H1 (cell line): ENCODE measurements around the gene GNG7. TPM values are rescaled to one million over a fixed set of nuclear protein-coding genes. Genes with fewer than 3 reads are reported as not detected.

Source experiments
- CTCF ChIA-PET: fragments of 300-600 bp; sonication (Branson Sonifier 250); formaldehyde crosslinking; loops from one replicate; lab custom pipeline; 2021; ENCODE audit not compliant: partially characterized antibody; lab: Charles Lee
- POLR2A ChIA-PET: fragments of 300-600 bp; sonication (Branson Sonifier 250); formaldehyde crosslinking; loops from one replicate; lab custom pipeline; 2021; ENCODE audit warnings: inconsistent platforms; ENCODE audit not compliant: partially characterized antibody; lab: Charles Lee
- DNase-seq, 2 experiments: peaks; one replicate each; pipeline versions ENCODE4 v3.0.0 to v3.0.0-alpha.2; 2010 to 2022; ENCODE audit warnings: low spot score in 2 of 2, low read depth in 1 of 2, mixed read lengths in 1 of 2
- FAIRE-seq: peaks from 2 replicates; lab custom pipeline; 2011; peaks lifted over from hg19 to GRCh38; lab: Jason Lieb, UNC
- H2AFZ ChIP-seq: 2 replicates; pipeline ENCODE4 v1.8.1; 2012; ENCODE audit warnings: low read length, inconsistent platforms
- H2AK5ac ChIP-seq: 2 replicates; pipeline ENCODE4 v1.6.1; 2013; ENCODE audit warnings: low read depth, low read length
- H2BK120ac ChIP-seq: replicated peaks from 2 replicates; pipeline ENCODE3; 2013; ENCODE audit warnings: low read depth, low read length, inconsistent platforms
- H2BK12ac ChIP-seq: 2 replicates; pipeline ENCODE4 v1.6.1; 2013; ENCODE audit warnings: low read depth, low read length
- H2BK15ac ChIP-seq: 2 replicates; pipeline ENCODE4 v1.6.1; 2013; ENCODE audit warnings: low read length
- H2BK20ac ChIP-seq: 2 replicates; pipeline ENCODE4 v1.6.1; 2013; ENCODE audit warnings: low read length
- H2BK5ac ChIP-seq: 2 replicates; pipeline ENCODE4 v1.6.1; 2013; ENCODE audit warnings: low read depth, low read length
- H3K14ac ChIP-seq: 2 replicates; pipeline ENCODE4 v1.6.1; 2013; ENCODE audit warnings: inconsistent platforms; ENCODE audit not compliant: insufficient read length
- H3K18ac ChIP-seq: 2 replicates; pipeline ENCODE4 v1.6.1; 2013; ENCODE audit warnings: low read length; ENCODE audit errors: extremely low read depth
- H3K23ac ChIP-seq: 2 replicates; pipeline ENCODE4 v1.6.1; 2013; ENCODE audit warnings: inconsistent platforms; ENCODE audit not compliant: insufficient read length
- H3K23me2 ChIP-seq: 2 replicates; pipeline ENCODE4 v1.6.1; 2013; ENCODE audit warnings: low read depth, low read length
- H3K27ac ChIP-seq: 2 replicates; pipeline ENCODE4 v1.6.1; 2011; ENCODE audit warnings: low read depth, low read length, inconsistent platforms
- H3K27me3 ChIP-seq, 4 experiments: replicated peaks in 1 of 4; 1 replicate in 1 of 4; 2 replicates in 3 of 4; pipeline versions ENCODE4 v1.6.1 to v1.8.1; 2011 to 2013; ENCODE audit warnings: low read length in 3 of 4, mild to moderate bottlenecking in 3 of 4, inconsistent platforms in 2 of 4, mixed read lengths in 2 of 4, moderate library complexity in 1 of 4; ENCODE audit not compliant: control insufficient read depth in 3 of 4, insufficient read depth in 3 of 4; ENCODE audit errors: extremely low read depth in 1 of 4
- H3K36me3 ChIP-seq, 4 experiments: 2 replicates each; pipeline versions ENCODE4 v1.6.1 to v1.8.1; 2011 to 2013; ENCODE audit warnings: mild to moderate bottlenecking in 4 of 4, low read length in 3 of 4, moderate library complexity in 2 of 4, control low read depth in 1 of 4, inconsistent platforms in 1 of 4; ENCODE audit not compliant: insufficient read depth in 4 of 4, control insufficient read depth in 2 of 4
- H3K4ac ChIP-seq: replicated peaks from 2 replicates; pipeline ENCODE3; 2013; ENCODE audit warnings: low read length, low read depth, mixed read lengths, inconsistent platforms; ENCODE audit not compliant: insufficient read length
- H3K4me1 ChIP-seq, 4 experiments: replicated peaks in 1 of 4; 1 replicate in 1 of 4; 2 replicates in 3 of 4; pipeline versions ENCODE4 v1.6.1 to v1.8.1; 2011 to 2013; ENCODE audit warnings: low read length in 3 of 4, inconsistent platforms in 2 of 4, mixed read lengths in 1 of 4; ENCODE audit not compliant: insufficient read depth in 4 of 4, control insufficient read depth in 3 of 4
- H3K4me2 ChIP-seq, 2 experiments: 2 replicates each; pipeline versions ENCODE4 v1.6.1 to v1.8.1; 2011 to 2013; ENCODE audit warnings: low read depth in 2 of 2, low read length in 2 of 2, control low read depth in 1 of 2, inconsistent platforms in 1 of 2, mild to moderate bottlenecking in 1 of 2; ENCODE audit not compliant: insufficient read depth in 1 of 2
- H3K4me3 ChIP-seq, 4 experiments: fragments of 200-600, 300-600 bp in 1 of 4; sonication (generic), shearing (Covaris generic), sonication (Bioruptor Twin) in 1 of 4; 2 replicates each; pipeline versions ENCODE4 v1.5.1 to v1.8.1; 2011 to 2016; ENCODE audit warnings: low read length in 4 of 4, low read depth in 3 of 4, control low read depth in 2 of 4, inconsistent platforms in 2 of 4, mild to moderate bottlenecking in 2 of 4, mixed read lengths in 1 of 4, moderate library complexity in 1 of 4; ENCODE audit not compliant: insufficient read depth in 2 of 4; ENCODE audit errors: extremely low read depth in 1 of 4
- H3K56ac ChIP-seq: replicated peaks from 2 replicates; pipeline ENCODE3; 2013; ENCODE audit warnings: low read depth, mild to moderate bottlenecking, mixed read lengths, low read length, inconsistent platforms; ENCODE audit not compliant: insufficient read length
- H3K79me1 ChIP-seq: 2 replicates; pipeline ENCODE4 v1.6.1; 2013; ENCODE audit warnings: low read depth, low read length, control low read depth
- H3K79me2 ChIP-seq, 2 experiments: 2 replicates each; pipeline versions ENCODE4 v1.6.1 to v1.8.1; 2012 to 2013; ENCODE audit warnings: low read length in 2 of 2, mild to moderate bottlenecking in 2 of 2, inconsistent platforms in 1 of 2; ENCODE audit not compliant: insufficient read depth in 2 of 2, control insufficient read depth in 1 of 2
- H3K9ac ChIP-seq, 4 experiments: replicated peaks in 1 of 4; 1 replicate in 1 of 4; 2 replicates in 3 of 4; pipeline versions ENCODE4 v1.6.1 to v1.8.1; 2011 to 2013; ENCODE audit warnings: low read depth in 3 of 4, low read length in 3 of 4, control low read depth in 2 of 4, mild to moderate bottlenecking in 2 of 4, moderate library complexity in 2 of 4, inconsistent platforms in 1 of 4; ENCODE audit errors: extremely low read depth in 1 of 4
- H3K9me3 ChIP-seq, 2 experiments: 2 replicates each; pipeline versions ENCODE4 v1.6.1 to v1.8.1; 2012 to 2013; ENCODE audit warnings: mild to moderate bottlenecking in 2 of 2, moderate library complexity in 2 of 2, control low read depth in 1 of 2, inconsistent platforms in 1 of 2, low read depth in 1 of 2, low read length in 1 of 2, mixed read lengths in 1 of 2; ENCODE audit not compliant: insufficient read depth in 2 of 2
- H4K20me1 ChIP-seq, 2 experiments: replicated peaks in 1 of 2; 2 replicates each; pipeline versions ENCODE3 to v1.8.1; 2011 to 2013; ENCODE audit warnings: inconsistent platforms in 2 of 2, low read length in 2 of 2, mild to moderate bottlenecking in 1 of 2; ENCODE audit not compliant: insufficient read depth in 2 of 2, control insufficient read depth in 1 of 2
- H4K5ac ChIP-seq: 2 replicates; pipeline ENCODE4 v1.6.1; 2013; ENCODE audit warnings: low read length, low read depth, mixed read lengths, inconsistent platforms; ENCODE audit not compliant: insufficient read length
- H4K8ac ChIP-seq: 2 replicates; pipeline ENCODE4 v1.8.0; 2013; ENCODE audit warnings: mild to moderate bottlenecking, moderate library complexity, low read length, inconsistent platforms; ENCODE audit not compliant: insufficient read depth; ENCODE audit errors: extremely low read depth
- H4K91ac ChIP-seq: replicated peaks from 2 replicates; pipeline ENCODE3; 2013; ENCODE audit warnings: low read length, mixed read lengths, inconsistent platforms; ENCODE audit not compliant: insufficient read length
- ASH2L ChIP-seq: fragments of 200-600, 300-600 bp; sonication (generic); IDR thresholded peaks from one replicate; pipeline ENCODE4 v1.7.1; 2017; ENCODE audit warnings: low read length
- HDAC6 ChIP-seq: IDR thresholded peaks from one replicate; pipeline ENCODE4 v1.7.1; 2012; ENCODE audit warnings: low read depth, mild to moderate bottlenecking, inconsistent platforms, low read length, moderate library complexity
- NANOG ChIP-seq: IDR thresholded peaks from 2 replicates; pipeline ENCODE4 v1.6.1; 2011; ENCODE audit warnings: low read length, low read depth, mild to moderate bottlenecking, inconsistent platforms; ENCODE audit not compliant: insufficient read depth, poor library complexity, severe bottlenecking
- POU5F1 ChIP-seq: IDR thresholded peaks from 2 replicates; pipeline ENCODE4 v1.6.1; 2011; ENCODE audit warnings: low read depth, mild to moderate bottlenecking, low read length, moderate library complexity
- RNF2 ChIP-seq: fragments of 200-900, 300-1000 bp; sonication (generic); IDR thresholded peaks from 2 replicates; pipeline ENCODE4 v1.7.1; 2016; ENCODE audit warnings: borderline replicate concordance, low read depth, mild to moderate bottlenecking, antibody characterized with exemption, low read length; ENCODE audit not compliant: poor library complexity, severe bottlenecking; ENCODE audit errors: missing control alignments
- SIN3A ChIP-seq, 2 experiments: IDR thresholded peaks in 1 of 2; conservative IDR thresholded peaks in 1 of 2; 2 replicates each; pipeline ENCODE4 v1.6.1; 2011 to 2012; ENCODE audit warnings: low read length in 2 of 2, improper control_type of control experiment in 1 of 2, low read depth in 1 of 2, mild to moderate bottlenecking in 1 of 2
- SP1 ChIP-seq: IDR thresholded peaks from 2 replicates; pipeline ENCODE4 v1.6.1; 2011; ENCODE audit warnings: low read depth, low read length
- TAF7 ChIP-seq: optimal IDR thresholded peaks from 2 replicates; pipeline ENCODE3; 2011; ENCODE audit warnings: low read depth, mild to moderate bottlenecking, inconsistent platforms, low read length, moderate library complexity, borderline replicate concordance
- TEAD4 ChIP-seq: IDR thresholded peaks from 2 replicates; pipeline ENCODE4 v1.6.1; 2012; ENCODE audit warnings: low read depth, low read length, inconsistent platforms, mixed read lengths
- WGBS, 2 experiments: shearing (Covaris generic) in 1 of 2; methylation state at CpG; one replicate each; pipeline versions ENCODE4 v1.1.6 to v1.1.7; 2013 to 2015; ENCODE audit warnings: low lambda C conversion rate in 2 of 2, mixed read lengths in 2 of 2, inconsistent platforms in 1 of 2, low coverage in 1 of 2, missing lambda C conversion rate in 1 of 2; ENCODE audit not compliant: insufficient replicate concordance in 2 of 2, insufficient coverage in 1 of 2, insufficient read length in 1 of 2; ENCODE audit errors: extremely low coverage in 1 of 2, missing lambda C conversion rate in 1 of 2; 5-methylcytosine and 5-hydroxymethylcytosine counted together
- polyA plus RNA-seq, 7 experiments: library from polyadenylated mRNA; depleted of rRNA in 3 of 7; stranded (reverse) in 5 of 7; unstranded in 2 of 7; fragments of >200 nt in 5 of 7; fragments of 200-250 nt in 2 of 7; gene quantifications; 1 replicate in 5 of 7; 2 replicates in 1 of 7; 4 replicates in 1 of 7; pipeline versions ENCODE4 v1.2.1 to v1.2.3, GENCODE V29; 2011 to 2013; ENCODE audit warnings: missing spikeins in 2 of 7, mixed read lengths in 2 of 7
- total RNA-seq: library from RNA; stranded (reverse); fragmentation: NEBNext Ultra II Directional; extraction: Animal tissue kit (Norgen Biotek cat#: 25700); gene quantifications from 2 replicates; pipeline ENCODE4 v1.2.1, GENCODE V29; 2021
- TF ChIP-seq, protein P1 (sequence below), 3 experiments: IDR thresholded peaks; 1 replicate in 2 of 3; 2 replicates in 1 of 3; pipeline versions ENCODE4 v1.5.1 to v1.6.1; 2011; ENCODE audit warnings: low read length in 3 of 3, mild to moderate bottlenecking in 3 of 3, inconsistent platforms in 2 of 3, low read depth in 1 of 3, moderate library complexity in 1 of 3; ENCODE audit not compliant: insufficient read depth in 1 of 3; ENCODE audit errors: control extremely low read depth in 1 of 3

GNG7 gene
- total and polyA plus RNA-seq, 2 of the 8 experiments (the other 6 are each of a cell fraction or from before 2014, with no cell fraction given) = 2.8 to 7.8 TPM

DNA sequence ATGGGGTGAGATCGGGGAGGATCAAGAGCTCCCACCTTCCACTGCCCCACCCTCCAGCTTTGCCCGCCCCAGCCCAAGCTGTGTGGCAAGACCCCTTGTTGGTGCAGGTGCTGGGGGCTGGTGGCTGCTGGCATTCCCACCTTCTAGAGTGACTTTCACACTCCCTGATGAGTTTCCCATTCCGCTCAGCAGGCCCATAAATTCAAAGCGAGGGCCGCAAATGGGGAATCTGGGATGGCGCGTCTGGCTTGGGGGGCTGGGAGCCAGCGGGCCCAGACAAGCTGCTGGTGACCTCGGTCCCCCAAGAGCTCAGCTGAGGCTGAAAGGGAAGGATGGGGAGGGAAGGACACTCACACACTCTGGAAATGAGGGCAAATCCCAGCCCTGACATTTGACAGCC lies 116.3 kb downstream of the GNG7 start:
- DNase-seq (no peak), FAIRE-seq (no peak)
- ChIA-PET POLR2A (interaction anchor here (4.7 to 4.9 kb wide), 2 partner anchors 15 to 109 kb away, joined by 31 to 37 read pairs; partner anchors contain the start of gene GADD45B), CTCF (interaction anchor here (0.6 kb wide), 2 partner anchors 25 to 1983 kb away, joined by 3 read pairs; no protein-coding TSS in a partner anchor)
- Histone ChIP-seq H3K27me3 (peaks cover 0 to 3% (median 0%) of the 10 kb centered on the region in 4 experiments; a peak in 1 of 7 replicates), H2AK5ac (no peak overlapping the region), H3K79me1 (no peaks in the 10 kb centered on the region), H3K23me2 (peaks cover 7% of the 10 kb centered on the region; the same call in 1 of the 2 replicates), H2BK120ac (no peak overlapping the region), H3K4me1 (peaks cover 4 to 19% (median 11%) of the 10 kb centered on the region in 4 experiments), H3K4me2 (no peak overlapping the region), H2AFZ (no peak overlapping the region), H3K9me3 (no peaks in the 10 kb centered on the region), H2BK5ac (no peak overlapping the region; the same call in 1 of the 2 replicates), H3K18ac (no peak overlapping the region), H3K14ac (no peak overlapping the region), H3K56ac (no peak overlapping the region), H2BK12ac (peak overlapping the region; percentile 80; the same call in 1 of the 2 replicates), H4K8ac (no peak overlapping the region), H4K5ac (no peak overlapping the region), H3K4ac (no peak overlapping the region), H4K20me1 (peaks cover 0 to 2% of the 10 kb centered on the region in 2 experiments), H2BK20ac (no peak overlapping the region), H3K79me2 (no peaks in the 10 kb centered on the region), H3K4me3 (no peak overlapping the region), H3K23ac (no peak overlapping the region), H4K91ac (no peak overlapping the region), H3K9ac (no peak overlapping the region), H3K36me3 (no peaks in the 10 kb centered on the region; a peak in 1 of 8 replicates), H2BK15ac (0 out of 2 replicates have a peak overlapping the region, but pooled peaks have one; percentile 72), H3K27ac (no peak overlapping the region)
- TF ChIP-seq POU5F1 (no peak), TEAD4 (no peak), SIN3A (conservative IDR thresholded peaks at IDR 0.05 in 1 of 2, IDR thresholded peaks at IDR 0.05 in 1 of 2; ENCODE audit: low read depth in 1 of 2, low read length in 2 of 2) (no peak), NANOG (no peak), ASH2L (no peak), TAF7 (no peak), HDAC6 (no peak), RNF2 (no peak), SP1 (no peak)
- TF ChIP-seq, protein P1, sequence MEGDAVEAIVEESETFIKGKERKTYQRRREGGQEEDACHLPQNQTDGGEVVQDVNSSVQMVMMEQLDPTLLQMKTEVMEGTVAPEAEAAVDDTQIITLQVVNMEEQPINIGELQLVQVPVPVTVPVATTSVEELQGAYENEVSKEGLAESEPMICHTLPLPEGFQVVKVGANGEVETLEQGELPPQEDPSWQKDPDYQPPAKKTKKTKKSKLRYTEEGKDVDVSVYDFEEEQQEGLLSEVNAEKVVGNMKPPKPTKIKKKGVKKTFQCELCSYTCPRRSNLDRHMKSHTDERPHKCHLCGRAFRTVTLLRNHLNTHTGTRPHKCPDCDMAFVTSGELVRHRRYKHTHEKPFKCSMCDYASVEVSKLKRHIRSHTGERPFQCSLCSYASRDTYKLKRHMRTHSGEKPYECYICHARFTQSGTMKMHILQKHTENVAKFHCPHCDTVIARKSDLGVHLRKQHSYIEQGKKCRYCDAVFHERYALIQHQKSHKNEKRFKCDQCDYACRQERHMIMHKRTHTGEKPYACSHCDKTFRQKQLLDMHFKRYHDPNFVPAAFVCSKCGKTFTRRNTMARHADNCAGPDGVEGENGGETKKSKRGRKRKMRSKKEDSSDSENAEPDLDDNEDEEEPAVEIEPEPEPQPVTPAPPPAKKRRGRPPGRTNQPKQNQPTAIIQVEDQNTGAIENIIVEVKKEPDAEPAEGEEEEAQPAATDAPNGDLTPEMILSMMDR (IDR thresholded peaks at IDR 0.05; ENCODE audit: control extremely low read depth in 1 of 3, insufficient read depth in 1 of 3, low read depth in 1 of 3, low read length in 3 of 3) = no peak
- WGBS, 2 experiments = 86% methylated on average over 7 of the region's 9 CpGs; no CpG with 5 or more reads in 1 of the 2 experiments
